Activated CD4-positive, CD25-positive, alpha-beta regulatory T cell treated with anti-CD3 and anti-CD28 coated beads, Interleukin-2, amount 50 U/mL, for 16 hours (primary cell): ENCODE data around the gene IMMP2L.
"Not testable (repeated sequence)": the region's sequence is repeated elsewhere in the genome, so short reads cannot be mapped to it uniquely, and the experiment has no call there.

ENCODE experiments used
- DNase-seq: peaks from one replicate; pipeline ENCODE4 v3.0.0-alpha.2; 2020; ENCODE audit warnings: low read depth, low spot score

Gene IMMP2L

GRCh38 chr7:111460695-111461094, 101.6 kb downstream of the IMMP2L start:
- DNase-seq: no peak

GRCh38 chr7:111459757-111460280, 102.5 kb downstream of the IMMP2L start:
- no peak for DNase-seq

- DNase-seq: no peak
Measured at GRCh38 chr7:111459065-111459756, 103.1 kb downstream of the IMMP2L start.

- not testable (repeated sequence) for DNase-seq
Measured at GRCh38 chr7:111450705-111451104, 111.6 kb downstream of the IMMP2L start.

GRCh38 chr7:111447502-111447901, 114.8 kb downstream of the IMMP2L start:
- not testable (repeated sequence) for DNase-seq

GRCh38 chr7:111439977-111440376, 122.3 kb downstream of the IMMP2L start:
- DNase-seq: no peak

GRCh38 chr7:111438369-111439289, 123.7 kb downstream of the IMMP2L start:
- no peak for DNase-seq

- DNase-seq: no peak
Measured at GRCh38 chr7:111437736-111438135, 124.6 kb downstream of the IMMP2L start.

- no peak for DNase-seq
Measured at GRCh38 chr7:111436608-111437007, 125.7 kb downstream of the IMMP2L start.

GRCh38 chr7:111433426-111433825, 128.9 kb downstream of the IMMP2L start:
- no peak for DNase-seq

- no peak for DNase-seq
Measured at GRCh38 chr7:111429781-111430180, 132.5 kb downstream of the IMMP2L start.

GRCh38 chr7:111424768-111425167, 137.5 kb downstream of the IMMP2L start:
- no peak for DNase-seq

- no peak for DNase-seq
Measured at GRCh38 chr7:111414374-111414773, 147.9 kb downstream of the IMMP2L start.

GRCh38 chr7:111413739-111414138, 148.6 kb downstream of the IMMP2L start:
- DNase-seq: no peak

- no peak for DNase-seq
Measured at GRCh38 chr7:111410899-111411298, 151.4 kb downstream of the IMMP2L start.

GRCh38 chr7:111409714-111410422, 152.4 kb downstream of the IMMP2L start:
- DNase-seq: no peak

GRCh38 chr7:111408724-111409123, 153.6 kb downstream of the IMMP2L start:
- no peak for DNase-seq

- no peak for DNase-seq
Measured at GRCh38 chr7:111407258-111407657, 155.0 kb downstream of the IMMP2L start.

GRCh38 chr7:111405621-111406020, 156.7 kb downstream of the IMMP2L start:
- DNase-seq: no peak

GRCh38 chr7:111401516-111401915, 160.8 kb downstream of the IMMP2L start:
- DNase-seq: no peak

- no peak for DNase-seq
Measured at GRCh38 chr7:111400088-111400487, 162.2 kb downstream of the IMMP2L start.

GRCh38 chr7:111394891-111395290, 167.4 kb downstream of the IMMP2L start:
- no peak for DNase-seq
